A549 (cell line): Measurements from ENCODE around the gene ARIH2.

ENCODE experiments used
- HOXB5 ChIP-seq: fragments of 250-450 bp; sonication (Bioruptor Pico); IDR thresholded peaks from 2 replicates; pipeline ENCODE4 v1.5.0; 2020; ENCODE audit warnings: mild to moderate bottlenecking, moderate library complexity
- JUN ChIP-seq, 2 experiments: fragments of >200 bp; sonication (Bioruptor Twin); formaldehyde crosslinking; IDR thresholded peaks; 2 replicates in 1 of 2; 3 replicates in 1 of 2; pipeline ENCODE4 v1.6.1; 2016 to 2017
- MAFK ChIP-seq: fragments of 450-650 bp; IDR thresholded peaks from 2 replicates; pipeline ENCODE4 v1.6.1; 2014; ENCODE audit not compliant: partially characterized antibody
- POLR2A ChIP-seq: IDR thresholded peaks from 2 replicates; pipeline ENCODE4 v1.6.1; 2012; ENCODE audit warnings: mild to moderate bottlenecking, low read length
- SMC3 ChIP-seq: fragments of >200 bp; sonication (Bioruptor Twin); formaldehyde crosslinking; IDR thresholded peaks from 3 replicates; pipeline ENCODE4 v1.6.1; 2018; ENCODE audit warnings: inconsistent platforms
- SREBF2 ChIP-seq: fragments of 450-650 bp; IDR thresholded peaks from 2 replicates; pipeline ENCODE4 v1.6.1; 2014; ENCODE audit warnings: mild to moderate bottlenecking, moderate library complexity
- USF2 ChIP-seq: fragments of 450-650 bp; IDR thresholded peaks from 2 replicates; pipeline ENCODE4 v1.6.1; 2014; ENCODE audit warnings: antibody characterized with exemption
- ZFP36 ChIP-seq: fragments of 450-650 bp; IDR thresholded peaks from 2 replicates; pipeline ENCODE4 v1.6.1; 2014; ENCODE audit warnings: borderline replicate concordance; ENCODE audit not compliant: partially characterized antibody
- TF ChIP-seq, protein P1 (sequence below): fragments of 200-600 bp; sonication (generic); IDR thresholded peaks from 2 replicates; pipeline ENCODE4 v1.6.1; 2016; ENCODE audit warnings: antibody characterized with exemption, mild to moderate bottlenecking, moderate library complexity
- TF ChIP-seq, protein P2 (sequence below): fragments of >200 bp; sonication (Bioruptor Twin); formaldehyde crosslinking; IDR thresholded peaks from 3 replicates; pipeline ENCODE4 v1.5.1; 2016

DNA sequence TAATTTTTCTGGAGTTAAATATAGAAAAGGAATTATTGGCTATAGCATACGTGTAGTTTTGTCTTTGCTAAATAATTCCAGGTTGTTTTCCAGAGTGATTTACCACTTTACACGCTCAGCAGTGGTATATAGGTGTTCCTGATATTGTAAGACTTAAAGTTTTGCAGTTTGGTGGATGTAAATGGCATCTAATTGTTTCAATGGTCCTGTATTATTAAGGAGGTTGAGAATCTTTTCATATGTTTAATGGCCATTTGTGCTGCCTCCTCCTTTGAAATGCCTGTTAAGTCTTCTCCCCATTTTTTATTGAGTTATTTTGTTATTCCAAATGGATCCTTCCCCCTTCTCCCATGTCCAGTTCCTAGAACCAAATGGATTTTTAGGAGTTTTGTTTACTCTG is 44.9 kb downstream of the ARIH2 start:
- no peak for TF ChIP-seq SMC3
- TF ChIP-seq, protein P1, sequence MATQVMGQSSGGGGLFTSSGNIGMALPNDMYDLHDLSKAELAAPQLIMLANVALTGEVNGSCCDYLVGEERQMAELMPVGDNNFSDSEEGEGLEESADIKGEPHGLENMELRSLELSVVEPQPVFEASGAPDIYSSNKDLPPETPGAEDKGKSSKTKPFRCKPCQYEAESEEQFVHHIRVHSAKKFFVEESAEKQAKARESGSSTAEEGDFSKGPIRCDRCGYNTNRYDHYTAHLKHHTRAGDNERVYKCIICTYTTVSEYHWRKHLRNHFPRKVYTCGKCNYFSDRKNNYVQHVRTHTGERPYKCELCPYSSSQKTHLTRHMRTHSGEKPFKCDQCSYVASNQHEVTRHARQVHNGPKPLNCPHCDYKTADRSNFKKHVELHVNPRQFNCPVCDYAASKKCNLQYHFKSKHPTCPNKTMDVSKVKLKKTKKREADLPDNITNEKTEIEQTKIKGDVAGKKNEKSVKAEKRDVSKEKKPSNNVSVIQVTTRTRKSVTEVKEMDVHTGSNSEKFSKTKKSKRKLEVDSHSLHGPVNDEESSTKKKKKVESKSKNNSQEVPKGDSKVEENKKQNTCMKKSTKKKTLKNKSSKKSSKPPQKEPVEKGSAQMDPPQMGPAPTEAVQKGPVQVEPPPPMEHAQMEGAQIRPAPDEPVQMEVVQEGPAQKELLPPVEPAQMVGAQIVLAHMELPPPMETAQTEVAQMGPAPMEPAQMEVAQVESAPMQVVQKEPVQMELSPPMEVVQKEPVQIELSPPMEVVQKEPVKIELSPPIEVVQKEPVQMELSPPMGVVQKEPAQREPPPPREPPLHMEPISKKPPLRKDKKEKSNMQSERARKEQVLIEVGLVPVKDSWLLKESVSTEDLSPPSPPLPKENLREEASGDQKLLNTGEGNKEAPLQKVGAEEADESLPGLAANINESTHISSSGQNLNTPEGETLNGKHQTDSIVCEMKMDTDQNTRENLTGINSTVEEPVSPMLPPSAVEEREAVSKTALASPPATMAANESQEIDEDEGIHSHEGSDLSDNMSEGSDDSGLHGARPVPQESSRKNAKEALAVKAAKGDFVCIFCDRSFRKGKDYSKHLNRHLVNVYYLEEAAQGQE = no peak
- TF ChIP-seq, protein P2, sequence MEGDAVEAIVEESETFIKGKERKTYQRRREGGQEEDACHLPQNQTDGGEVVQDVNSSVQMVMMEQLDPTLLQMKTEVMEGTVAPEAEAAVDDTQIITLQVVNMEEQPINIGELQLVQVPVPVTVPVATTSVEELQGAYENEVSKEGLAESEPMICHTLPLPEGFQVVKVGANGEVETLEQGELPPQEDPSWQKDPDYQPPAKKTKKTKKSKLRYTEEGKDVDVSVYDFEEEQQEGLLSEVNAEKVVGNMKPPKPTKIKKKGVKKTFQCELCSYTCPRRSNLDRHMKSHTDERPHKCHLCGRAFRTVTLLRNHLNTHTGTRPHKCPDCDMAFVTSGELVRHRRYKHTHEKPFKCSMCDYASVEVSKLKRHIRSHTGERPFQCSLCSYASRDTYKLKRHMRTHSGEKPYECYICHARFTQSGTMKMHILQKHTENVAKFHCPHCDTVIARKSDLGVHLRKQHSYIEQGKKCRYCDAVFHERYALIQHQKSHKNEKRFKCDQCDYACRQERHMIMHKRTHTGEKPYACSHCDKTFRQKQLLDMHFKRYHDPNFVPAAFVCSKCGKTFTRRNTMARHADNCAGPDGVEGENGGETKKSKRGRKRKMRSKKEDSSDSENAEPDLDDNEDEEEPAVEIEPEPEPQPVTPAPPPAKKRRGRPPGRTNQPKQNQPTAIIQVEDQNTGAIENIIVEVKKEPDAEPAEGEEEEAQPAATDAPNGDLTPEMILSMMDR = no peak
- TF ChIP-seq JUN (IDR thresholded peaks at IDR 0.05) = no peak
- no peak for TF ChIP-seq SREBF2
- no peak for TF ChIP-seq ZFP36
- no peak for TF ChIP-seq USF2
- no peak for TF ChIP-seq MAFK
- no peak for TF ChIP-seq POLR2A
- TF ChIP-seq HOXB5 = no peak
